Activated T-cell treated with anti-CD3 and anti-CD28 coated beads, Interleukin-2, amount 50 U/mL, for 1 hour (primary cell): ENCODE results near the gene CD1B.
"Not testable (repeated sequence)": the region's sequence is repeated elsewhere in the genome, so short reads cannot be mapped to it uniquely, and the experiment has no call there.

Experiments used
- DNase-seq: peaks from one replicate; pipeline ENCODE4 v3.0.0-alpha.2; 2020

The CD1B gene

GRCh38 chr1:158327481-158327880, 3.9 kb downstream of the CD1B start:
- DNase-seq: no peak

DNA sequence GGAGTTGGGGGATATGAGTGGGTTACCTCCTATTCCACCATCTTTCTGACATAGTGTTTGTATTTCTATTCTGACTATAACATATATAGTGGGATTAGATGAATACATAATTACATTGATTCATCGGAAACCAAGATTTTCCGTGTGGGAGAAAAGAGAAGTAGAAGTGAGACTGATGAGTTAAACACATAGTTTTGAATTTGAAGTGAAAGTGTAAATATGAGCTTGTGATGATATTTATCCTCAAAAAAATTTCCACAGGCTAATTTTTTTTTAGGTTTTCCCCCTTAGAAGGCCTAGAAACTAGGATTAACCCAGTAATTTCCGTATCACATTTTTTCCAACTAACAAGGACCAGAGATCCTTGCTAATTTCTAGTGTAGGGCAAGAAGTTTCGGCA, 6.9 kb downstream of the CD1B start:
- DNase-seq: no peak

- no peak for DNase-seq
Observed at GRCh38 chr1:158323866-158324265, 7.5 kb downstream of the CD1B start.

GRCh38 chr1:158311066-158311465, 20.3 kb downstream of the CD1B start:
- no peak for DNase-seq

- DNase-seq: no peak
Observed at GRCh38 chr1:158310623-158311022, 20.7 kb downstream of the CD1B start.

GRCh38 chr1:158295791-158296190, 35.5 kb downstream of the CD1B start:
- no peak for DNase-seq

GRCh38 chr1:158290321-158290844, 40.9 kb downstream of the CD1B start:
- no peak for DNase-seq

GRCh38 chr1:158289811-158290210, 41.5 kb downstream of the CD1B start, which contains the start of gene CD1C:
TSS of gene CD1C (plus strand) at chr1:158289923. CDS start at chr1:158290065, 142 bp downstream.
- DNase-seq: no peak

GRCh38 chr1:158286941-158287346, 44.4 kb downstream of the CD1B start:
- no peak for DNase-seq

GRCh38 chr1:158286487-158286886, 44.8 kb downstream of the CD1B start:
- no peak for DNase-seq

DNA sequence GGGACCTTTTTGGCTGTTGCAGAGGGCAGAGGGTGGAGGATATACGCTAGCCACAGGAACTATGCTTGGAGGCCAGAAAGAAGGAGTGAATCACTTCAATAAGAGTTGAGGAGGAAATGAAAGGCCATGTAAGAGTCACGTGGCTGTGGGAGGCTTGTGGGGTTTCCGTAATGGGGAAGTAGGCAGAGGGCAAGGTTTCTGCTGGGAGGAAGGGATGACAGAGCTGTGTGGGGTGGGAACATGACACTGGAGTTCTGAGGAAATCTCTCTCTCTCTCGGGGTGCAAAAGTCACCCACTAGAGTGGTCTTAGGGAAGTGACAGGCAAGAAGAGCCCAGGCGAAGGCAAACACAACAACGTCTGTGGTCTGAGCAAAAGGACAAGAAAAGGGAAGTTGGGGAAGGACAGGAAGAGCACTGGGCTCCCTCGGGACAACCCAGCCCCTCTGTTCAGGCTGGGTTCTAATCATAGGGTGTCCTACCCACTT, 45.5 kb downstream of the CD1B start:
- no peak for DNase-seq

DNA sequence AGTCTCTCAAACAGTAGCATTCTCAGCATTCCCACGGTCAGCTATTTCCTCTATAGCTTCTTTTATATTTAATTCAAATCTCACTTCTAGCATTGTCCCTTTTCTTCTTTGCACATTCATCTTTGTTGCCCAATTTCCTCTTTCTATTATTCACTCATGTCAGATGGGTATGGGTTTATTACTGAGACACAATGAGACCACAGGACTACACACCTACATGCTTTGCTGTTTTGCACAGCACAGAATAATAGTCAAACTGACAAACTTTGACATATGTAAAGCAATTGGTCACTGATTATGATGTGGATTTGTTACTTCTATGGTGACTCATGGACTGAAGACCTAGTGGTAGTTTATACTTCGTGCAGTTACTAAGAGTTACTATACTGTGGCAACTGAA, 47.4 kb downstream of the CD1B start:
- DNase-seq: no peak

DNA sequence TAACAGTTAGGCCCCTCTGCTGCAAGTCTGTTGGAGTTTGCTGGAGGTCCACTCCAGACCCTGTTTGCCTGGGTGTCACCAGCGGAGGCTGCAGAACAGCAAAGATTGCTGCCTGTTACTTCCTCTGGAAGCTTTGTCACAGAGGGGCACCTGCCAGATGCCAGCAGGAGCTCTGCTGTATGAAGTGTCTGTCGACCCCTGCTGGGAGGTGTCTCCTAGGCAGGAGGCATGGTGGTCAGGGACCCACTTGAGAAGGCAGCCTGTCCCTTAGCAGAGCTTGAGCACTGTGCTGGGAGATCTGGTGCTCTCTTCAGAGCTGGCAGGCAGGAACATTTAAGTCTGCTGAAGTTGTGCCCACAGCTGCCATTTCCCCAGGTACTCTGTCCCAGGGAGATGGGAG, 48.9 kb downstream of the CD1B start:
- not testable (repeated sequence) for DNase-seq
